Stimulated activated CD4-positive, alpha-beta T cell treated with anti-CD3 and anti-CD28 coated beads, TNF-alpha, amount 100 ng/mL, for 24 hours (primary cell): ENCODE results near the gene ELN.
"Not testable (repeated sequence)": the region's sequence is repeated elsewhere in the genome, so short reads cannot be mapped to it uniquely, and the experiment has no call there.

ENCODE experiments used
- DNase-seq, 3 experiments: peaks; one replicate each; pipeline ENCODE4 v3.0.0-alpha.2; 2020; ENCODE audit warnings: low read depth in 3 of 3

ELN gene

DNA sequence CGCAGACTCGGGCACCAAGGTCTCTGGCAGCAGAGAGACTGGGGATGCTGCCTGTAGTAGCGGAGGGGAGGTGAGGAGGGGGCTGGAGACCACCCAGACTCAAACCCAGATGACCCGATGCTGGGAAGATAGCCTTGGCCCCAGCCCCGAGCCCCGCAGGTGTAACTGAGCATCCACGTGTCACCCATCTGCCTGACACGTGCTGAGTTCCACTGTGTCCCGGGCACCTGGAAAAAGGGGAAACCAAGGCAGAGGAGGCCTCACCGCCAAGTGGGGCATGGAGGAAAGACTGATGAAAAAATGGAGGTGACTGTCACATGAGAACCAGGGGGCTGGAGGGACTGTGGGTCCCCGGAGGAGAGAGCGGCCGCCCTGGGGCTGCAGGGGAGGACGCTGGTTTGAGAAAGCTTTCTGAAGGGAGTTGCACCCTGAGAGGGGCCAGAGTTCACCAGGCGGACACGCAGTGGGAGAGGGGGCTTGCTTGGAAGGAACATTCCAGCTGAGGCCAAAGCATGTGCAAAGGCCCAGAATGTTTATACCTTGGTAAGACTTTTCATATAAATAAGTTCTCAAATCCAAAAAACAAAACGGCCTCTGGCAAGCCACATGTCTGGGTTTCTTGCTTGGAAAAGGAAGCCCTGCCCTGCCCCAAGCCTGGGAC, 27.4 kb upstream of the ELN start:
- no peak for DNase-seq

DNA sequence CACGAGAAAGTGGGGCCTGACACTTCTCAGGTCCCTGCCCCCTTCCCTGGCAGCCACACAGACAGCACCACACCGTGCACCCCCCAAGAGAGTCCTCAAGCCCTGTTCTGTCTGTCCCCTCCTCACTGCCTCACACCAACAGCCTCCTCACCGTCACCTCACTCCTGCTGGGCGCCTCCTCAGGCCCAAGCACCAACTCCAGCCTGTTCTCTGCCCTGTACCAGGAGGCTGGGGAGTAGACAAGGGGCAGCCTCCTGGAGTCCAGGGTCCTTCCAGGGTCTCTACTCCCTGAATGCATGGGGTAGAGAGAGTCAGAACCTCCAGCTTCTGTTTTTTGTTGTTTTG, 26.9 kb upstream of the ELN start:
- no peak for DNase-seq

DNA sequence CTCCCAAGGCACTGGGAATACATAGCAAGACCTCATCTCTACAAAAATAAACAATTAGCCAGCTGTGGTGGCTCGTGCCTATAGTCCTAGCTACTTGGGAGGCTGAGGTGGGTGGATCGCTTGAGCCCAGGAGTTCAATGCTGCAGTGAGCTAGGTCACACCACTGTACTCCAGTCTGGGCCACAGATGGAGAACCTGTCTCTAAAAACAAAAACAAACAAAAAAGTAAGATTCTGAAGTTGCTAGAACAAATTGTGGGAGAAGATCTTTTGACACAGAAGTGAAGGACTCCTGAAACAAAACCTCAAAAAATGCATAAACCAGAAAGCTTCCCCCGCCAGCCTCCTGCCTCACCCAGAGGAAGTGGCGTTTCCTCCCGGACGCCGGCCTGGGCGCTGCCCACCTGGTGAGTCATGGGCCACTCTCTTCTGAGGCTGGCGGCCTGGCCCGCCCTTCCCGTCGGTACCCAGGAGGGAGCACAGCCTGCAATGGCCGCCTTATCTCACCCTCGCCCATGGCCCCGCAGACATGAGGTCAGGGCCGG, 25.4 kb upstream of the ELN start:
- peak in 1 of 3 experiments; percentile 4 for DNase-seq

DNA sequence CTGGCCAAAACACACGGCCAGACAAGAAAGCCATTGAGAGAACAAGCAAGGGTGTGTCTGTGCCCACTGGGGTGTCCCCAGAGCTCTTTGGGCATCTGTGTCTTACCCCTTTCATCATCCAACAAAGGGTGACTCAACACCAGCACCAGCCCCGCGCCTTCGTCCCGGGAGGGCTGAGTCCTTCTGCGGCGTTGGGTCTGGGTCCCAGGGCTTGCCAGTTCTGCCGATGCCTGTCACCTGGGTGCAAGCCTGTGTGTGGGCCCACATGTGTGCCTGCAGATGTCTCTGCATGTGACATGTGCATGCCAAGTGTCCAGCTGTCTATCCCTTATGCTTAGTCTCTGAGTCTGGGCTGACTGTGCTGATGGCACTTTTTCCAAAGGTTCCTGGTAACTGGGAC, 24.4 kb upstream of the ELN start:
- no peak for DNase-seq

DNA sequence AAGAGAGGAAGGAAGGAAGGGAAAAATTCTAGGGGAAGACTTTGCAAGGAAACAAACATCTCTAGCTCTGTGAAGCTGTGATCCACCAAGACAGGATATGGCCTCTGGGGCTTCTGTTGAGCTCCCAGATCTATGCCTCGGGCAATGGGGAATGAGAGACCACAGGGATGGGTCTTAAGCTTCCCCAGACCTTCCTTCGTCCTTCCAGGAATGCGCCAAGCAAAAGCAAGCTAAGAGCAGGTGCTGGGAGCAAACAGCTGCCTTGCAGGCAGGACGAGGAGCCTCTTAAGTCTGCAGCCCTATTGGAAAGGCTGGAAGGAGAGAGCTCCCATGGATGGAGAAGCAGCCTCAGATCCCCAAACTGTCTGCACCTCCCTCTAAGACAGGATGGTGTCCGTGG, 21.9 kb upstream of the ELN start:
- no peak for DNase-seq

DNA sequence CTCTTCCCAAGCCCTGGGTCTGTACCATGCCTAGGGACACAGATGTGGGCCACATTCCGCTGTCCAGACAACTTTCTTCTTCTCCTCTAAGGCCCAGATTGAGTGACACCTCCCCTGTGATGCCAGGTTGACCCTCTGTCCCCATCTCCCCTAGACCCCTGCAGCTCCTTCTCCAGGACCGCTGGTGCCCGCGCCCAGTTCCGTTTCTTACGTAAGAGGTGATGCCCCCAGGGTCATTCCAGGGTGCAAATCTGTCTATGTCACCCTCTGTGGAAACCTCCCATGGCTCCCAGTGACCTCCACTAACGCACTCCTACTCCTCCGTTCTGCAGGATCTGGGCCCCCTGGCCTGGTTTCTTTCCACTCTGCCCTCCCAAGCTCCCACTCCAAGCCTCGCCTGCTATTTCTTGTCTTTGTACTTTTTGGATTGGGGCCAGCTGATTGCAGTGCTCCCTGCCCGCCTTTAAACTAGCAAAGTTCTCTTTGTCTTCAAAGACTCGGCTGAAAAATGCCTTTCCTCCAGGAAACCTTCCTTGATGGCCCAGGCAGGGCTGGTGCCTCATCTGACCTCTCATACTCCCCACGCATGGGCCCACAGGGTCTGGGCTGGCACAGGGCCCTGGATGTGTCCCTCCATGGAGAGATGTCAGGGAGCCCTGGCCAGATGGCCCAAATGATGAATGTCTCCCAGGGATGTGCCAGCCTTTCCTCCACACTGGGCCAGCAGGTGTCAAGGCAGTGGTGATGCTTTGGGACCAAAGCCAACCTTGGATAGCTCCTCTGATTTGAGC, 21.3 kb upstream of the ELN start:
- DNase-seq: no peak

DNA sequence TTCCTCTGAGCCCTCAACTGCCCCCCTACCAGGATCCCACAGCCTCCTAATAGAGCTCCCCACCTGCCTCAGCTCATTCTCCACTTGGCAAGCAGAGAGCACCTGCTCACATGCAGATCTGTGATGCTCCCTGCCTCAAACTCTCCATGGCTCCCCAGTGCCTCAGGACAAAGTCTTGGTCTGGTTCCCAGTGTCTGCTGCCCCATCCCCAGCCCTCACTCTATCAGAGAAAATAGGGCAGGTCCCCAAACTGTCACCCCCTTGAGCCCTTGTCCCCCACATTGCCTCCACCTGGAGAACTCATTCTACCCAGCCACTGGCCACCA, 20.8 kb upstream of the ELN start:
- DNase-seq: no peak

DNA sequence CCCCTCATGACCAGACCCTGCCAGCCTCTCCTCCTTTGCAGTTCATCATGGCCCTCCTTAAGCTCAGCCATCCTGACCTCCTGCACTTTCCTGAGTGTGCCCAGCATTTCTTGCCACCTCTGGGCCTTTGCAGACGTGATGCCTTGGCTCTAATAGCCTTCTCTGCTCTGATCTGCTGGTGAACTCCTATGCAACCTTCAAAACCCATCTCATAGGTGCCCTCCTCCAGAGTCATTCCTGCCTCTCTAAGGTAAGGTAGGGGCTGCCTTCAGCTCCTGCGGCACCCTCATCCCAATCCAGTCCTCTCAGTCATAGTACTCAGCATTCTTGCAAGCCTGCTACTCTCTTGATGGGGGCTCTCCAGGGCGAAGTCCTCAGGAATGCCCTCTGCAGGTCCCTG, 19.3 kb upstream of the ELN start:
- no peak for DNase-seq

DNA sequence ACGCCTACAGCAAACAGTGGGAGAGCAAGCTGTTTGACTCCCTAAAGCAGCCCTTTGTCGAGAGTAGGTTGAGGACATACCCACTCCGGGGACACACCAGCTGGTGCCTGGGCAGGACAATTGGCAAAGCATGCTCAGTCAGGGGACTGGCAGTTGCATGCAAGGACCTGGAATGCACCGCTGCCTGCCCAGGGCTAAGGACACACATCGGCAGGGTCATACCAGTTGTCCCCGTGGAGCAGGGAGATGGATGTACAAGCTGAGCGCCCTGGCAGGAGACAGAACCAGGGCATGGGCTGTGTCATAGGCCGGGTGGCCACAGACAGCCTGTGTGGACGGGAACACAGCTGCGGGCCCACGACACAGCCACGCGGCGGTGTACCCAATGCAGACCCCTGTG, 18.3 kb upstream of the ELN start:
- DNase-seq: no peak

DNA sequence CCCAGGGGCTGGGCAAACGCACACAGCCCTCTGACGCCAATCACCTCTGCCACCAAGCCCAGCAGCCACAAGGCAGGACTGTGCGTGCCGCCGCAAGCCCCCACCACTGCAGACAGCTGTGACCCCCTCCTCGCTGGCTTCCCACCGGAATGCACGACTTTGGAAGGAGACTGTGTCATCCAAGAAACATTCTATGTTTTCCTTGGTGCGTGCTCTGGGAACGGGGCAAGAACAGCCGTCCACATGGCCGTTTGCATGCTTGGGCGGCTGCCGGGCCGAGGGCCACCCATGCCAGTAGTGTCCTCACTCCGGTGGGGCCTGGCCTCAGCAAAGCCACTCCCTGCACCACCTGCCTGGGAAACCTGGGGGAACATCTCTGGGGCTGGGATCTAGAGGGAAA, 17.6 kb upstream of the ELN start:
- no peak for DNase-seq

DNA sequence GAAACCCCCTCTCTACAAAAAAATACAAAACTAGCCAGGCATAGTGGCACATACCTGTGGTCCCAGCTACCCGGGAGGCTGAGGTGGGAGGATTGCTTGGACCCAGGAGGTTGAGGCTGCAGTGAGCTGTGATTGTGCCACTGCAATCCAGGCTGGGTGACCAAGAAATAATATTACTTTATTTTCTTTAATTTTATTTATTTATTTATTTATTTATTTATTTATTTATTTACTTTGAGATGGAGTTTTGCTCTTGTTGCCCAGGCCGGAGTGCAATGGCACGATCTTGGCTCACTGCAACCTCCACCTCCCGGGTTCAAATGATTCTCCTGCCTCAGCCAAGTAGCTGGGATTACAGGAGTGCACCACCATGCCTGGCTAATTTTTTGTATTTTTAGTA, 16.6 kb upstream of the ELN start:
- not testable (repeated sequence) for DNase-seq

DNA sequence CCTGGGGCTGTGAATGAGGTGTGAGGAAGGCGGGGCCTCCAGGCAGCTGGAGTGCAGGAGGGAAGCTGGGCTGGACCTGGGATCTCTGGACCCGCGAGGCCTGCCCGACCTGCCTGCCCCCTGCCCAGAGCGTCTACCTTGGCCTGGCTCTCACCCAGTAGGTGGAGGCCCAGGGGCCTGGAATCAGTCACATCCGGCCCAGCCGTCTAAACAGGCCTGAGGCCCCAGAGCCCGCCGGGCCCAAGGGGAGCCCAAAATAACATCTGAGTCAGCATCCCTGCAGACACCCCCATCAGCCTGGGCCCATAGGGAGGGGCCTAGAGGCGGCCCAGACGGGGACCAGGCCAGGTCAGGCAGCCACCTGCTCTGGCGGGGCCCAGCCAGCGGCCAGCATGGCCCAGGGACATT, 15.1 kb upstream of the ELN start:
- DNase-seq: no peak

DNA sequence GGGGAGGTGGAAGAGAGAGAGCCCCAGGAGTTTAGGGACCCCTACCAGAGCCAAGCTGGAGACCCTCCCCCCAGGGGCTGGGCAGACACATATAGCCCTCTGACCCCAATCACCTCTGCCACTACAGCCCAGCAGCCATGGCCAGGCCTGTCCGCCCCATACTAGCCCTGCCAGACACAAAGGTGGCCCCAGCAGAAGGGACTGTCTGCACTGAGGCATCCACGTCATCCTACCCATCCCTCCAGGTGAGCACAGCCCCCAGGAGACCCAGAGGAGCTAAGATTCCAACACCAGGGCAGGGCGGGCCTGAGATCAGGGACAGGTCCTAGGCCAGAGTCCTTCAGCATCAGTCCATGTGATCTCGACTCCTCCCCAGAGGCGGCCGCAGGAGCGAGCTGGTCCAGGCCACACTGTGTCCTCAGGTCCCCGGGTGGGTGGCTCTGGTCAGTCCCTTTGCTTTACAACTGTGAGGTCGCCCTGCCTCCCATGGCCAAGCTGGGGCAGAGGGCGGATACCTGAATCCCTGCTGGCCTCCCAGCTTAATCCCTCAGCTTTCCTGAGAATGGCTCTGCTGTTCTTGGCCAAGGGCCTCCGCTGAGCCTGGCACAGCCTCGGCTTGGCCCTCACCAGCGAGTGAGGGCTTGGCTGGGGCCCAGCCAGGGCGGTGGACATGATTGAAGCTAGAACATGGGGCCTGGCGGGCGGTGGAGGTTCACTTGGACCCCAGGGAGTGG, 14.3 kb upstream of the ELN start:
- DNase-seq: no peak

DNA sequence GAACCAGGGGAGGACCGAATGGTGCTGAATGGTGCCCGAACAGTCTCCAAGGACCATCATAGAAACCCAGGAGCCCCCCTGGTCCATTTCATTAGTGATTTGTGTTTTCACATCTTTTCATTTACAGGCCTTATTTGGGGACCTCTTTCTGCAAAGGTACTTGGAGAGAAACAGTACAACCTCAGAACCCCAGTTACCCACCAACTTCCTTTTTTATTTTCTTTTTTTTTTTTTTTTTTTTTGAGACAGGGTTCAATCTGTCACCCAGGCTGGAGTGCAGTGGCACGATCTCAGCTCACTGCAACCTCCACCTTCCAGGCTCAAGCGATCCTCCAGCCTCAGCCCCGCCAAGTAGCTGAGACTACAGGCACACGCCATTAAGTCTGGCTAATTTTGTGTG, 13.0 kb upstream of the ELN start:
- DNase-seq: no peak

DNA sequence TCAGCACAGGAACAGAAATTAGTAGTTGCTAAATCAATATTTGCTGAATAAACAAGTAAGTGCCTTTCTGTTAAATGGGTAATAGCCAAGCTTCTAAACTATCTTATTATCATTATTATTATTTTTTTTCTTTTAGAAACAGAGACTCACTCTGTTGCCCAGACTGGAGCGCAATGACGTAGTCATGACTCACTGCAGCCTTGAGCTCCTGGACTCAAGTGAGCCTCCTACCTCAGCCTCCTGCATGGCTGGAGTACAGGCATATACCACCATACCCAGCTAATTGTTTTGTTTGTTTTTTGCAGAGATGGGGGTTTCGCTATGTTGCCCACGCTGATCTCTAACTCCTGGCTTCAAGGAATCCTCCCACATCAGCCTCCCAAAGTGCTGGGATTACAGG, 12.3 kb upstream of the ELN start:
- no peak for DNase-seq

DNA sequence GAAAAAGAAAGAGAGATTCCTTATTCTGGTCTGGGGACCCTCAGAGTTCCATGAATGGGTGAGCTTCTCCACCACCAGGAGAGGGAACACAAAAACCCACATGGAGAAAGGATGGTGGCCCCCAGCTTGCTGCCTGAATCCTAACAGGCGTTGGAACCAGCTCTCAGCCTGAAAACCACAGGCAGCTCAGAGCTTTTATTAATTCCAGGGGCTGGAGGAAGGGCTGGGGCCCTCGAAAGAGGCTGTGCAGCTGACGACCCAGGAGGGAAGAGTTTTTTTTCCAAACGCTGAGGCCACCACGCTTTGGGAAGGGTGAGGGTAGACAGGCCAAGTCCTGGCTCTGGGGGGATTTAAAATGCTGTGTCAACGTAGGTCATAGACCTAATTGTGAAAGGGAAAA, 10.8 kb upstream of the ELN start:
- DNase-seq: no peak

DNA sequence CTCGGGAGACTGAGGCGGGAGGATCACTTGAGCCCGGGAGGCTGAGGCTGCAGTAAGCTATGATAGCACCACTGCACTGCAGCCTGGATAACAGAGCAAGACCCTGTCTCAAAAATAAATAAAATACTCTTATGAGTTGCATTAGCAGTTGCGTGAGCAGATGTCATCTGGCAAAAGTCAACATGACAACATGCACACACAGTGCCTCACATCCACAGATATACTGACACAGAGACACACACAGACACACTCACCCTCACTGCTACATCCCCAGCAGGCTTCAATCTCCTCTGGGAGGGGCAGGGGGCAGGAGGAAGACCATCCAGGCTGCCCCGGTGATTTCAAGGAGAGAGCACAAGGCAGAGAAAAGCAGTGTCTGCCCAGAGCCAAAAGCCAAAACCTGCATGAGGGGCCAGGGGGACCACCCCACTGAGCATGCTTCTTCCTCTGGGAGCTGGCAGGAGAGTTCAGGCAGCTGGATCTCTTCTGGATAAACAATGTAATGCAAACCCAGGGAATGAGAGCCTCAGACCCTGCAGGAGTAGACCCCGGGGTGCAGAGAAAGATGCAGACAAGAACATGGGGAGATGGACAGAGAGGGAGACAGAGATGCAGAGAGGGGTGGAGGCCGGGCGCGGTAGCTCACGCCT, 9.6 kb upstream of the ELN start:
- DNase-seq: no peak

DNA sequence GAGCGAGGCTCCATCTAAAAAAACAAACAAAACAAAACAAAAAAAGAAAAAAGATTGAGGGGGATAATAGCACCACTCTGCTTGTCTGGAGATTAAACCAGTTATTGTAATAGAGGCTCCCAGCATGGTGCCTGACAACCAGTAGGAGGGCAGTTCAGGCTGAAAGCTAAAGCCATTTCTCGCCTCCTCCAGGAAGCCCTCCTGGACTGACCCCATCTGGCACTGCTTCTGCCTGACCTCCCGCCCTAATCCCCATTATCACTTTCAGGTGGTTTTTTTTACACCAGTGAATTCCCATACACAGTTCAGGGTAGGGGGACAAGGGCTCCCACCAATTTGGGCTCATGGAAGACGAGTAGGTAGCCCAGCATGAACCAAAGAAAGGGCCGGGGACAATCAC, 8.8 kb upstream of the ELN start:
- DNase-seq: no peak

DNA sequence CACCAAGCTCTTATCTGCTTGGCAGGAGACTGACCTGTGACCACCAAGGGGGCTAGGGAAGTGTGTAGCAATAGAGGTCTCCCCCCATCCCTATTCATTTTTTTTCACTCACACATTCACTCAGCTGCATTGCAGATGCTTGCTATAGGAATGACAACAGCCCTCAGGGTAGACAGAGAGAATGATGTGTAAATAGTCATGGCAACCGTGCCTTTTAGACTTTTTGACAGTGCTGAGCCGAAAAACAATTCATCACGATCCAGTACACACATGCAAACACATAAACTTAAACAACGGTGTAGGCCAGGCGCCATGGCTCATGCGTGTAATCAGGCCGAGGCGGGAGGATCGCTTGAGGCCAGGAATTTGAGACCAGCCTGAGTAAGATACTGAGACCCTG, 7.6 kb upstream of the ELN start:
- DNase-seq: no peak

DNA sequence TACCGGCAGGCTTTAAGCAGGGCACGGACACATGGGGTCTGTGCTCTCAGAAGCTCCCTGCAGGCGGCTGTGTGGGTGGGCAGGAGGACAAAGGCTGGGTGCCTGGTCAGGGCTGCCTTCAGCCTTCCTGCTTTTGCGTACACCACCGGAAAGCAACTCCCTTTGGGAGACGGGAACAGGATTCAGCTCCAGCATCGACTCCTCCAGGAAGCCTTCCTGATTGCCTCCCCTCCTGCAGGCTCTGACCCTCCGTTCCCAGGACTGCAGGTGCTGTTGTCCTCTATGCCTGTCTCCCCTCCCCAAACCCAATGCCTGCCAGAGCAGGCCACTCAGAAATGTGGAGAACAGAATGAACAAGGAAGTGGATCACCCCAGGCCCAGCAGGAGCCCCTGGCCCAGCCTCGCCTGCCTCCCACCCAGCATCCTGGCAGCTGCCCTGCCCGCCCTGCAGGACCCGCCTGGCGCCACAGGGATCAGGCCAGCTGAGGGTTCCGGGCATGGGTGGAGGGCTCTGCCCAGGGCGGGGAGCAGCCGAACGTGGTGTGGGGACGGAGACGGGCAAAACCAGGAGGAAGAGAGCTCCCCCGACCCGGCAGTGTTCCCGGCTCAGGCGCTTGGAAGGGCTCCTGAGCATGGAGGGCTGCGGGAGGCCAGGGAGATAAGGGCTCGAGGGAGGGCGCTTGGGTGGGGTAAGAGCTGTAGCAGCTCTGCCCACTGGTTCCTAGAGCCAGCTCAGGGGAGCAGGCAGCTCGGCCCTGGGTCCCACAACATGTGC, 6.2 kb upstream of the ELN start:
- no peak for DNase-seq

DNA sequence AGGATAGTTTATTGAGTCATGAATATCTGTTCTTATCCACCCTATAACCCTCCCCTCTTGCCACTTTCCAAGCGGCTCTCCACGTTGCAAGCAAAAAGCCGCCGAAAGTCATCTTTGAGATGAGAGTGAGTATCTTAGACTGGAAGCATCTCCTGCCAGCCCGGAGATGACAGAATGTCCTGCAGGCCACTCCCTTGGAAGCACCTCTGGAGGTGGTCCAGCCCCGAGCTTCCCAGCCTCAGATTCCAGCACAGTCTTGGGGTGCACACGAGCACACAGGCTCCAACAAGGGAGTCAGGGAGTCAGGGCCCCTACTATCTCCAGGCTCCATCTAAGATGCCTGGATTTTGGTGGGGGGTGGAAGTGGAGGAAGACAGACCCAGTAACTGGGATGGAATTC, 5.5 kb upstream of the ELN start:
- no peak for DNase-seq

DNA sequence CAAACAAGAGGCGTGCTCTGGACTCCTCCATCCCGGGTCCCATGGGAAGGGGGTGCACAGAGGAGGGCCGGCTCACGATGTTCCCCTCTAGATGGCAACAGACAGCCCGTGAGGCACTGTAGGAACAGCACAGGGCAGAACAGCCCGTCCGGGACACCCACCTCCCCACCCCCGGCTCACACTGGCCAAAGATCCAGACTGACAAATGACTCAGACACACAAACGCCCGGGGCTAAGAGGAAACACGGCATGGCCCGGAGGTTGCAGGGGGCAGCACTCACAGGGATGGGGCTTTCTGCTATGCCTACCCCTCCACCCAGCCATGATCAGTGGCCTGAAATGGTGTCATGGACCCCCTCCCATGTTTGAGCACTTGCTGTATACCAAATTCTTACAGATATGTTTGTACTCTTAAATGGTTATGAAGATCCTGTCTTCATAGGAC, 4.9 kb upstream of the ELN start:
- DNase-seq: no peak
